Uterus (tissue), 2 donors: ENCODE data around the gene TNPO2.

Experiments used
- CTCF ChIP-seq, 4 experiments: fragments of 200-600 bp in 2 of 4; fragments of 450-650 bp in 2 of 4; sonication (generic) in 2 of 4; IDR thresholded peaks; one replicate each; pipeline ENCODE4 v1.5.1; 2016 to 2019; ENCODE audit warnings: antibody characterized with exemption in 4 of 4, mild to moderate bottlenecking in 2 of 4, moderate library complexity in 1 of 4
- POLR2A ChIP-seq, 2 donors: fragments of 450-650 bp; IDR thresholded peaks; one replicate each; pipeline ENCODE4 v1.6.1; 2016; ENCODE audit warnings: antibody characterized with exemption in 2 of 2, mild to moderate bottlenecking in 1 of 2, moderate library complexity in 1 of 2

DNA sequence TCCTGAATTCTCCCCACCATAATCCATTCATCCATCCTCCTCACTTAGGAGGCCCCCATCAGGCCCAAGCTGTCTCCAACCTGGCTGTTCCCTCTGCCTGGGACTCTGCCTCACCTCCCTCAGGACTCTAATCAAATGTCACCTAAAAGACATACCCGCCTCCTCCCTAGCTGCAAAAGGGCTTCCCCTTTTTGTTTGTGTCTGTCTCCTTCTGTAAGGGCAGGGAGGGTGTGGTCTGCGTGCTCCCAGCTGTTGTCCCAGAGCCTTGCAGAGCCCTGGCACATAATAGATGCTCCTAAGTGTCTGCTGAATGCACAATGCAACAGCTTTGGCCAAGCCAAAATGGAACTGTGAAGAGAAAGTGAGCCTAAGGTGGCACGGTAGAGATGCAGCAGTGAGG lies 6.3 kb upstream of the TNPO2 start:
- no peak for TF ChIP-seq CTCF (IDR thresholded peaks at IDR 0.05)
- TF ChIP-seq POLR2A (IDR thresholded peaks at IDR 0.05) = no peak
